GM19324 (cell line): ENCODE results near the gene GPR85.
A peak's percentile ranks its signal among the peaks of the same experiment; 100 is the strongest.
"Not testable (repeated sequence)": the region's sequence is repeated elsewhere in the genome, so short reads cannot be mapped to it uniquely, and the experiment has no call there.

Experiments used
- ATAC-seq: cut with Tn5 transposase; IDR thresholded peaks from one replicate; pipeline ENCODE4 v1.9.1; 2021; ENCODE audit warnings: mild to moderate bottlenecking, moderate library complexity; ENCODE audit not compliant: unreplicated experiment, low FRiP score

GPR85 gene

DNA sequence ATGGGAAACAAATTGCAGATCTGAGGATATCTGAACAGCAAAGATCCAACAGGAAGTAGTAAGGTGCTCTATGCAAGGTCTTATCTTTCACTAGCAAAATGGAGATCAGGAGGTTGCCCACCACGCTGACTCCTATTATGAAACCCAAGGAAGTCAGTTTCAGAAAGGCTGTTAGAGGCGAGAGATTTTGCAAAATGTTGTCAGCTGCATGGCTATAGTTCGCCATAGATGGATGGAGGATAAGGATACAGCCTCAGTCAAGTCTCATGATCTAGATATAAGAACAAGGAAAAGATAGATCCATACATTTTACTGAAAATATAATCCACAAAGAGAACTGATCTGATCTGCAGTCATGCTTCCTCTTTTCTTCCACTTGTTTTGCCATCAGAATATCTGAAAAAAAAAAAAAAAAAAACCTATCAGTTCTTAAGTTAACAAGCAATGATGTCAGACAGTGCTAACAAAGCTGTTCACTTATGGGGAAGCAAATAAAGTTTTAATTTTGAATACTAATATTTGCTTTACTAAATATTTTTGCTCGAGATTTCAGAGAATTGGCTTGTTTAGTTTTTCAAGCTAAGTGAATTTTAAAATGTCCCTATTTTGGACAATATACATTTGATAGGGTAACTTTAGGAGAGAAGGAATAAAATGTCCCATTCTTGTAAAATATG, 2.0 kb downstream of the GPR85 start:
- no peak for ATAC-seq

DNA sequence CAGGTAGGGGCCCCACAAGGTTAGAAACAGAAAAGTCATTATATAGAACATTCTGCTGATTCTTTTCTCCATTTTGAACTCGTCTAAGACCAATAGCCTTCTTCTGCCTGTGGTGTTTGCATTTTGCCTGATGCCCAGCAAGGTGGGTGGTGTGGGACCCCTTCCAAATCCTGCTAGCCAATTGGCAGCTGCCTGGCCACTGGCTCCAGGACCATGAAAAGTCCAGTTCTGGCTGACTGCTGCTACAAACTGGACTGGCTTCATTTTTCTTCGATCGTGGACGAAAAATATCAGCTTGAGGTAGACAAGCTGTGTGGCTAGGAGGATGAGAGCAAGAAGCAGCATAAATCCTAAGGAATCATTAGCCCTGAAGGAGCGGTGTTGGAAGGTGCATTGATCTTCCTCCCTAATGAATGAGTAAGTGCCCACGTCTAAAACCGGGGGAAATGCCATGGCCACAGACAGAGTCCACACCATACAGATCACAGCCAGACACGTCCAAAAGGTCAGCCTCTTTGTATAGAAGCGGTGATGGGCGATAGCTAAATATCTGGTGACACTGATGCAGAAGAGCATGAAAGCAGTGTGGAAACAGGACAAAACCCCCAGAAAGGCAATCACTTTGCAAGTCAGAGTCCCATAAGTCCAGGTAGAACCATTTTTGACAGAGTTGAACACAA, 2.7 kb downstream of the GPR85 start:
- ATAC-seq: no peak

- peak; percentile 78 for ATAC-seq
Measured at GRCh38 chr7:113083132-113083815, 3.4 kb downstream of the GPR85 start.

DNA sequence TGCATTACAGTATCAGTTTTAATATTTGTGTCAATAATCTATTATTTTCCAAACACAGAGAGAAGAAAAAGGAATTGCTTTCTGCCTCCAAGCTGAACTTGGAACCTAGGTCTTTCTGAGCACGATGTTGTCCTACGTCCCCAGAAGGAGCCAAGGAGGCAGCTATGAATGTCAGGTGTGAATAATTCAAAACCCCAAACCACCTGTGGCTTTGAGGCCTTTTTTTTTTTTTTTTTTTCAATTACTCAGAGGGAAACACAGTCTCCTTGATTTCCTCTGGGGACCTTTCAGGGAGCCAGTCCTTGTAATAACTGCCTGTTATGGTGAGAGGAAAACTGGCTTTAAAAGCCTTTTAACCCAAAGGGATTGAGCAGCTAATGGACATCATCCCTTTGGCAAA, 8.3 kb downstream of the GPR85 start:
- ATAC-seq: no peak

- ATAC-seq: no peak
Measured at GRCh38 chr7:113076703-113077102, 9.9 kb downstream of the GPR85 start.

DNA sequence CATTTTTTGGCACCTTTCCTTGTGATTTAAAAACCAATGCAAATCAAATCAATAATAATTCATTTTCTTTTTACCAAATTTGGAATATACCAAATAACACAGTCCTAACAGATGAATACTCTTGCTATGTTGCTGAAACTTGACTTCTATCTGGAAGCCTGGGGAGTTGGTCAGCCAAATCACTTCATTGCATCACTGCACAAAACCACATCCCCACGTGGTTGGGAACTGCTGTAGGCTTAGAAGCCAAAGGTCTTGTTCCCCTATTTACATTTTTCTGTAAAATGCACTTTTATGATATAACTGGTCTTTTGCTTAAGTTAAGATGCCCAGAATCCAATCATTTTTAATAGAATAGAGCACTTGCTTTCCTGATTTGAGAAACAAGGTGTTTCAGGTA, 15.2 kb downstream of the GPR85 start:
- peak; percentile 72 for ATAC-seq

- no peak for ATAC-seq
Measured at GRCh38 chr7:113062499-113062898, 24.1 kb downstream of the GPR85 start.

DNA sequence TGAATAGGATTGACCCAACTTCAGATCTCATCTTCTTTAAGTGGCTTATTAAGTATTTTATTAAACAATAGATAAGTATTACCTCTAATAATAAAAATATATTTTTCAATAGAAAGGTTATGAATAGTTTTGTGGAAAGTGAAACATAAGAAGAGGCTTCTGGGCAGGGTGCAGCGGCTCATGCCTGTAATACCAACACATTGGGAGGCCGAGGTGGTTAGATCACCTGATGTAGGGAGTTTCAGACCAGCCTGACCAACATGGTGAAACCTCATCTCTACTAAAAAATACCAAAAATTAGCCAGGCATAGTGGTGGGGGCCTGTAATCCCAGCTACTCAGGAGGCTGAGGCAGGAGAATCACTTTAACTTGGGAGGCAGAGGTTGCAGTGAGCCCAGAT, 26.5 kb downstream of the GPR85 start:
- ATAC-seq: no peak

- no peak for ATAC-seq
Measured at GRCh38 chr7:113054938-113055337, 31.7 kb downstream of the GPR85 start.

GRCh38 chr7:113054272-113054671, 32.4 kb downstream of the GPR85 start:
- not testable (repeated sequence) for ATAC-seq

GRCh38 chr7:113049221-113049620, 37.4 kb downstream of the GPR85 start:
- not testable (repeated sequence) for ATAC-seq

- no peak for ATAC-seq
Measured at GRCh38 chr7:113046453-113046852, 40.2 kb downstream of the GPR85 start.

DNA sequence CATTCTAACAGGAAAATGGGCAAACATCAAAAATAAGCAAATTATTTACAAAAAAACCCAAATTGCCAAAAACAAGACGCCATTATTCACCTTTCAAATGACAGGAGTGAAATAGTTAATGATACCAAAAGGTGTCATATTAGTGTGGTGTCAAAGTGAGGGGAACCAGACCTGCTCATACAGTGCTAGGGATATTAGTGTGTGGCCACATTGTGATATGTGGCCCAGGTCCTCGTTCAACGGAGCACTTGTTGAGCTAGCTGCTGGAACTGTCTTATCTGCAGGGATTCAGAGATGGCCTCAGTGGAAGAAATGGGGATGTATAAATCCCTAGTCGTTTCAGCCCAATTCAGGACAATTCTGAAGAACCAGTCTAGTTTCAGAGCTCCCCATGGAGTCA, 41.2 kb downstream of the GPR85 start:
- no peak for ATAC-seq

DNA sequence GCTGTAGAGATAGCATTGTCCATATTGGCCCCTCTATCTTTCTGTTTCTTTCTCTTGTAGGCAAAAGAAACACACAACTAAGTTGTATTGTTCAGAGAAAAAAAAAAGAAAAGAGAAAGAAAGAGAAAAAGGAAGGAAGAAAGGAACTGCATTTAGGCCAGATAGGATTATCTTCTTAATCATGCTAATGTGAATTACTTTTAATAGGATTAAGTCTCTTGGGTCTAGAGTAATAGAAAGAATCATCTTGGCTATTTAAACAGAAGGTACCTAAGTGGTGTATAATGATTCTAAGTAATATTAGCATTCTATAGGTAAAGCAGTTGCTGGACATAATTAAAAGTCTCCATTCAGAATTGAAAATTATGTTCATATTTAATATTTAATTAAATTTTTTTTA, 42.2 kb downstream of the GPR85 start:
- ATAC-seq: no peak

- ATAC-seq: no peak
Measured at GRCh38 chr7:113040849-113041248, 45.8 kb downstream of the GPR85 start.

- no peak for ATAC-seq
Measured at GRCh38 chr7:113033959-113034358, 52.7 kb downstream of the GPR85 start.
